HG02798 (cell line): ENCODE data around the gene ACBD4.

Source experiments
- ATAC-seq: cut with Tn5 transposase; IDR thresholded peaks from one replicate; pipeline ENCODE4 v1.9.1; 2021; ENCODE audit warnings: mild to moderate bottlenecking; ENCODE audit not compliant: unreplicated experiment, poor library complexity

ACBD4 gene

DNA sequence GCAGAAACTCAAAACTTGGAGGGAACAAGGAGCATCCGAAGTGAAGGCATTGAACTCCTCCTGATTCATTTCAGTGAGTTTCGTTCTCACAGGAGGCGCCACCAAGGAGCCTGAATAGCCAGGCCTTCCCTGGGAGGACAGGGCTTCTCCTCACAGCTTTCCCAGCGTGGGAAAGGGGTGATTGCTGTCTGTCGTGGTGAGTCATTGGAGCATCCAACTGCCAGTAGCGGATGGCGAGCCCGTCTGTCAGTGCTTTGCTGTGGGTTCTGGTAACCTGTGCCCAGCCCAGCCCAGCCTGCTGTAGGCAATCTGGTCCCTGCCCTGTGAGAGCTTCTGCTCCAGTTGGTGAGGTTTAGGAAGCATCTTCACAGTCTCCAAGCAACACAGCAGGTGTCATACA is 31.5 kb upstream of the ACBD4 start:
- no peak for ATAC-seq

DNA sequence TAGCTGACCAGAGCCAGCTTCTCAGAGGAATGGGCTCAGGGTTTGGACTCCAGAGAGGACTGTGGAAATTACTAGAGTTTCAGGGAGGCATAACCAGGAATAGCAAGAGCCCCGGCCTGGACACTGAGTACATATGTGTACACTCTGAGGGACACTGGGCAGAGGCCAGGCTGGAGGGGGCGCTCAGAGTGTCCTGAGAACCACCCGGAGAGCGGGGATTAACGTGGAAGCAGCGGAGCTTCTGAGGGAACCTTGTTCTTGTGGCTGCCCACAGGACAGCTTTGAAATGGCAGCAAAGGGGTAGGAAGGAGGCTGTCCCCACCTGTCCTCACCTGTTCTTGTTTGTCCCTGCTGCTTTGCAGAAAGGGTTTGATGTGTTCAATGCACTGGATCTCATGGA is 31.0 kb upstream of the ACBD4 start:
- no peak for ATAC-seq

DNA sequence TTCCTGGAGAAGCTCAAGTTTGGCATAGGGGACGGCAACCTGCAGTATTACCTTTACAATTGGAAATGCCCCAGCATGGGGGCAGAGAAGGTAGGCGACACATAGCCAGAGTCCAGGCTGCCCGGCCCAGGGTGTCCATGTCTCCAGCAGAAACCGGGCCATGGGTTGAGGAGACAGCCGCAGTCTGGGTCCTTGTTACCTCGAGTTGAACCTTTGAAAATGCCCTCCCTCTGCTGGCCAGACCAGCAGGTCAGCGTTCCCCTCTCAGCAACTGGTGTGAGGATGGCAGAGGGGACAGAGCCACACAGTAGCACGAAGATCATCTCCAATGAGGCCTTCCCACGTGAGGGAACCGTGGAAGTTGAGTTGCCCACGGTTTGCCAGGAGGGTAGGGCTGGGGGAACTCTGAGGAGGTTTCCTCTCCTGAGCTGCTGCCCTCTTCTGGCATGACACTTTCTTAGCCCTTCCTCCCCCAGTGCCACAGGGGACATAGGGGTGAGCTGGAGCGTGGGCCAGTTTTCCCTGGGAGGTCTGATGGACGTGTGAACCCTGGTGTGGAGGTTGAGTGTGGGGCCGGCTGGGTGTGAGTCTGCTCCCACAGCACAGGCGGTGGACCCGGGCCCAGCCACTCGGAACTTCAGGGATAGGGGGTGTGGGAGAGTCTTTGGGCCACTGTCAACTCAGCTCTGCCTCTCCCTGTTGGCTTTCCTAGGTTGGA is 30.4 kb upstream of the ACBD4 start:
- no peak for ATAC-seq

DNA sequence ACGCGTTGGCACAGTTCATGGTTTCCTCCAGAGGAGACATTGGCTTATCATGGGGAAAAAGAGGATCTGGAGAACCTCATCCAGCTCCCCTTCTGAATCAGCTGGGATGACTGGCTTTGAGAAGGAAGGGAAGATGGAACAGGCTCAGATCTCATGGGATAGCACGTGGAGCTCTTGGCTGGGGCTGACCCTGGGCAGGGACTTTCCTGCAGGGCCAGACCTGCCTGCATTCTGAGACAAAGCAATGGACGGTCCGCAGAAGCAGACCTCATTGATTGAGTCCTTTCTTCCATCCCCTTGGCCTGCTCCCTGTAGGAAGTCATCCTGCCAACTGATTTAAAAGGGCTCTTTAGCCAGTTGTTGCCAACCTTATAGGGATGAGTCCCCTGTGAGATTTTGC is 29.4 kb upstream of the ACBD4 start:
- ATAC-seq = no peak

DNA sequence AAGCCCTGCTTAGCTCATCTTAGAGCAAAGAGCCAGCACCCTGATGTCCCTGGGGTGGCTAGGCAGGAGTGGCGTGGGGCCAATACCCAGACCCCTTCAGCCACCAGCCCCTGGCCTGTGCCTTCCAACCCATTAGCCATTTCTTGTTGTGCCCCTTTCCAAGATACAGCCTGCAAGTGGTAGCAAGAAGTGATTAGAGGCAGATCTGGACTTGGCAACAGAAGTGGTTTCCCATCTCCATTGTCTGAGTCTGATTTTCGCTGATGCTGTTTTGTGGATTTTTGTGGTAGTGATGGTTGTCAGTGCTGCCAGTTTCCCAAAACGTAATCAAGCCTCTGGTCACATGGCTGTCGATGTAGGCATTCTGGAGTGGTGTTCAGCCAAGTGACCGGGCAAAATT is 28.9 kb upstream of the ACBD4 start:
- ATAC-seq = no peak

DNA sequence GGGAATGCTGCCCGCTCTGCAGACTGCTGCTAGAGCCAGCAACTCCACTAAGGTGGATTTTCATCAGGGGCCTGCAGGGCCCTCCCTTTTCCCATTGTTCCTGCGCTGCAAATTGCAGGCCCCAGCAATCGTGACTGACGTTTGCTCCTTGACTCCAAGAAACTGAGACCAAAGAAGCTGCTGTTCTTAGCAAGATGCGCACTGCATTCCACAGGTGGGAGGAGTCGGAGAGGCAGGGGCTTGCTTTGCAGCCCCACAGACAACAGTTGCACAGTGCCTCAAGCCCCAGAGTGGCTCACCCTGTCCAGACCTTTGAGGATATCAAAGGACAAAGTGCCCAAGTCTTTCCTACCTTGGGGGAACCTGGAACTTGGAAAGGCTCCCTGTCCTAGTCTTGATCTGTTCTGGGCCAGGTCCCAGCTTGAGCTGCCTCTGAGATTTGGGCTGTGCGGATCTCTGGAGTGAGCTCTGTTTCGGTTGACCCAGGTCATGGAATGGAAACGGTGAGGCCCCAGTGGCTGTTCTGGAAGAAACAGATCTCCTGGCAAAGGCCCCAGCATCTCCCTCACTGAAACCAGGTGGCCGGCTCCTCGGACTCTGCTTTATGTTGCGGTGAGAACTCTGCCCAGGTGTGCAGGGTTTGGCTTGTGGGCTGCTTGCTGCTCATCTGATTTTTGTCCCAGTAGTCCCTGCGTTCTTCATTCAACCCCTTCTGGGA is 28.0 kb upstream of the ACBD4 start:
- no peak for ATAC-seq

DNA sequence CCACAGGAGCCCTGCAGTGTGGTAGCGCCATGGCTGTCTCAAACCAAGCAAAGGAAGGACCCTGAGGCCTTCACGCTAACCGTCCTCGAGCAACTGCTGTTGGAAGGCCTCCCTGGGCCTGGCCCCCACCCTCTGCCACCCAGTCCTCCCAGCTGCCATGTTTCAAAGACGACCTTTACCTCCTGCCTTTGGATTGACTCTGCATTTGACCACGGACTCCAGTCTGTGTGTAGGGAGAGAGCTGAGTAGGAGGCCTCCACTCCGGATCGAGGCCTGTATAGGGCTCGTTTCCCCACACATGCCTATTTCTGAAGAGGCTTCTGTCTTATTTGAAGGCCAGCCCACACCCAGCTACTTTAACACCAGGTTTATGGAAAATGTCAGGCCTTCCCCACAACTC is 27.4 kb upstream of the ACBD4 start:
- ATAC-seq = no peak

DNA sequence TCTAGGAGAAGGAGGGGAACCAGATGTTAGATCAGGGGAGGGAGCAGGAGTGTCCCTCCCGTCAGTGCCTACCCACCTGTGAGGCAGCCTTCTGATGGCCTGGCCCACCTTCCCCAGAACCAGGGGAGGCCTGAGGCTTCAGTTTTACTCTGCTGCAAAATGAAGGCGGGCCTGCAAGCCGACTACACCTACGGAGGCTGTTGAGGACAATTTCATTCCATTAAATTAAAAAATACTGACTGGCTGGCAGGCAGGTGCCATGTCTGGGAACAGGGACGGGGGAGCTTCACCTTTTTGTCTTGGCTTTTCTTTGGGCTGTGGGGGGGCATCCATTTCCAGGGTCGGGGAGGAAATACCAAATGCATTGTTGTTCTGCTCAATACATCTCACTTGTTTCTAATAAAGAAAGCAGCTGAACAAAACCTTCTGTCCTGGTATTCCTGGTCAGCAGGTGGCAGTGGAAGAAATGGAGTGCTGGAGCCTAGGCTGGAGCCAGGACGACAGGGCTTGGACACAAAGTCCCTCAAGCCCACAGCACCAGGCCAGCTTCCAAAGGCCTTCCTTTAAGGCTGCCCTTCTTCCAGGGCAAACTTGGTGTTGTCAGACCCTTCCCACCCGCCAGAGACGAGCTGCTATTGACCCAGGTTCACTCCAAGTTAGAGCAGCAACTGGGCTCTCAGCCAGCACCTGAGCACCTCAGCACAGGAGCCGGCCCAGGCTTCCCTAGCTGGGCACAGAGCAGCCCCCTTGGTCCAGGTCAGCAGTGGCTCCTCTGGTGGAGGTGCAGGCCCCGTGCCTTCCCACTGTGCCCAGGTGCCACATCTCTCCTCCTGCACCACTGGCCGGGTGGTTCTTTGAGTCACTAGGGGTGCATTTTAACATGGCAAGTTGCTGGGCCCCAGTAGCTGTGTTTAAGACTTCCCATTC is 26.6 kb upstream of the ACBD4 start:
- ATAC-seq = no peak

DNA sequence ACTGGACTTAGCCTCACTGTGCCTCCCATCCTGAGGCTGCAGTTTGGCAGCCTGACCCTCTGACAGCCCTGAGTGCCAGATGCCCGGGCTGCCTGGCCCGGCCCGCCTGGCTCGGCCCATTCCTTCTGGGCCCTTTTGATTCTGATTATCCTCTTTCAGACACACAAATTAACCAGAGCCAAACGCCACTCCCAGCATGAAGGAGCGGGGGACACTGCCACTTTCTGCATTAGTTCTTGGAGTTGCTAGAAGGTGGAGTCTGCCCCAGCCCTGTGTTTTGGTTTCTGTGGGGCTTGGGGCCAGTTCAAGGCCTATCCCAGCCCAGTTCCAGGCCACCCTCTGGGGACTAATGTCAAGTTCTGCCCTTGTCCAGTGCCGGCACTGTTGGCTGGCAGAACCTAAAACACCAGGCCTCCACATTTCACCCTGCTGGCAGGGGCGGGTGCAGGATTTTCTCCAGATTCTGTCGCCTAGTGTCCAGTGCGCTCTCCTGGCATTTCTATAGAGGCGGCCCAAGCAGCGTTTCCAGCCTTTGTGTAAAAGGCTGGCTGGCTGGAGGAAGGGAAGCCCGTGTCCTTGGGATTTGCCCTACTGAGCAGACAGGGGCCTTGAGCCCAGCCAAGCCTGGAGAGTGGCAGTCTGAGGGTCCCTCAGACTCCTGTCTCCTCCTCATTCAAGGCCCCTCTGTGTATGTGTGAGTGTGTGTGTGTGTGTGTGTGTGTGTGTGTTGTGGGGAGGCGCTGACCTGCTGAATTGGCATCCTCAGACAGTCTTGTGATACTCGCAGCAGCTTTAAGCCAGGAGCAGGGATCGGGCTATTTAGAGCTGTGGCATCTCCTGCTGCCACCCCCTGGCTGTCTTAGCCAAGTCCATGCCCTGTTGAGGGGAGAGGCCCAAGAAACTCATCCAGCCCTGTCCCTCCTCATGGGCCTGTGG is 24.5 kb upstream of the ACBD4 start:
- ATAC-seq = no peak

DNA sequence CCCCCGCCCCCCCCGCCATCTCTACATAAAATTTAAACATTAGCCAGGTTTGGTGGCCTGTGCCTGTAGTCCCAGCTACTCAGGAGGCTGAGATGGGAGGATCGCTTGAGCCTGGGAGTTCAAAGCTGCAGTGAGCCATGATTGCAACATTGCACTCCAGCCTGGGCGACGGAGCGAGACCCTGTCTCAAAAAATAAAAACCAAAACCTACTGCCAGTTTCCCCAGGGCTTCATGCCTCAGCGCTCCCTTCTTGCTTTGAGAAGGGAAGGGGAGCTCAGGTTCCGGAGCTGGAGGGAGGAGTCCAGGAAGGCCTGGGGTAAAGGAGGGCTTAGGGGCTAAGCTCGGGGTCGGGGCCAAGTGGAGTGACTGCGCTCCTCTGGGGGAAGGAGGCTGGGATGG is 23.6 kb upstream of the ACBD4 start:
- ATAC-seq = no peak

DNA sequence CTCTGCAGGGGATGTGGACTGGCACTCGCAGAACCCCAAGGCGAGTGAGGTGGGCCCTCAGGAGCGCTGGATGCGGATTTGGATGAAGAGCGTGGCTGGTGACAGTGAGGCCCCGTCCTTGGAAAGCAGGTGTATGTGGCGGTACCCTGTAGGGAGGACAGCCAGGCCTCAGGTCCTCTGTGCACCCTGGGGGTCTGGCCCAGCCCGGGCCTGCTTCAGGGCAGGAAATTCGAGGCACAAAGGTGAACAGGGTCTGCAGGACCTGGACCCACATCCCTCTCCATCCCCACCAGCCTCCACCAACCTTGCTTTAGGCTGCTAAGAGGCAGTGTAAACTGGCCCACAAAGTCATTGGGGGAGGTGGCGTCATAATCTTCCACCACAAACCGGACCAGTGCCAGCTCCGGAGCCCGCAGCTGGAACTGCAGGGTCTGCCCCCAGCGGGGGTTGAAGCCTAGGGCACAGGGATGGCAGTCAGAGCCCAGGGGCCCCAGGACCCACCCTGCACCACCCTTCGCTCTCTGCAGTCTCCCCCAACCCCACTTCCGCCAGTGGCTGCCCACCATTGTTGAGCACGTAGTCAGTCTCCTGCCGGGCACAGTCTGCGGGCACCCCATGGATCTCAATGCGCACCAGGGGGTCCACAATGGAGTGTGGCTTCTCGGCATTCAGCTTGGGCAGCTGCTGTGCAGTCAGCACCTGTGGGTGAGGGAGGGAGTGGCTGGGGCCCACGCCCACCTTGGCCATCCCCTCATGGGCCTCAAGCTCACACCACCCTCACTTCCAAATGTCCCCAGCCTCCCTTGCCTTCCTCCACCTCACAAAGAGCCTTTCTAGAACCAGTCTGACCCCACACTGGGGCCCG is 22.7 kb upstream of the ACBD4 start:
- ATAC-seq = no peak

DNA sequence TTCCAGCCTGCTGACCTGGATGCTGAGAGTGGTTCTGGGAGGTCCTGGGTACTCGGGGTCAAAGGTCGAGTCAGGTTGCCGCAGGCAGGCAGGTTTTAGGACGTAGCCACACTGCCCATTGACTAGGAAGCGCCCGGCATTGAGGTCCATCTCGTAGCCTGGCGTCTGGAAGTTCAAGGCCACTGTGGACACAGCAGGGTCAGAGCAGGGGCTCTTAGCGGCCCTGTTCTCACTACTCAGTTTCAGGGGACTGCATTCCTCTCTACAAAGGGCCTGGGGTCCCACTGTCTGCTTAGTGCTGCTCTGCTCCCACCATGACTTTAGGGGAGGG is 22.1 kb upstream of the ACBD4 start:
- no peak for ATAC-seq

DNA sequence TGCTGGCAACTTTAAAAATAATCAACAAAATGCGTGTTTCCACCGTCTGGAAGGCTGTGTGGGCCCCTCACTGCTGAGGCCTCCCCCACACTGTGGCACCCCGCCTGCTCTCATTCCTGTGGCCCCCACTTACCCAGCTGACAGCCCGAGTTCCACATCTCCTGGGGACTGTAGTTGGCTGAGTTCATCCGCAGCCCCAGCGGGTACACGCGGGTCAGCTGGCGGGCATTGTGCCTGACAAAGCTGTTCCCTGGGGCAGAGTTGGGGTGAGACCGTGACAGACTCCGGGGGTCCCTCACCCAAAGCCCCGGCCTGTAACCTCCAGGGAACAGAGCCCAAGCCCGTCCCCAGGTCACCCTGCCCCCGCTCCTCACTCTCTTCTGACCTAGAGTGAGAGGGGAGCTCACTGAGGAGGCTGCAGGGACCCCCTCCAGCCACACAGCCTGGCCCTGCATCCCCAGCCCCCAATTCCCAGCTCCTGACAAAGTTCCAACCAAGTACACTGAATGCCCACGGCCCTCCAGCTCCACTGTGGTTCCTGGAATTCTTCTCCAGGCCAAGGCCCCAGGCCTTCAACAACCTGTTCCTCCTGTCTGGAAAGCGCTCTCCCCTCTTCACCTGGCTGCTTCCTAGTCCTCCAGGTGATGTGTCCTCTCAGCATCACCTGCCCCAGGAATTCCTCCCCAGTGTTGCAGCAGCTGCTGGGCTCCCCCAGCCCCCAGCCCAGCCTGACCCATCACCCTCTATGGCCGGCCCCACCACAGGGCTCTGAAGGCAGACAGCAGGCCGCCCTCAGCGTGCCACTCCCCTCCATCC is 21.2 kb upstream of the ACBD4 start:
- no peak for ATAC-seq

DNA sequence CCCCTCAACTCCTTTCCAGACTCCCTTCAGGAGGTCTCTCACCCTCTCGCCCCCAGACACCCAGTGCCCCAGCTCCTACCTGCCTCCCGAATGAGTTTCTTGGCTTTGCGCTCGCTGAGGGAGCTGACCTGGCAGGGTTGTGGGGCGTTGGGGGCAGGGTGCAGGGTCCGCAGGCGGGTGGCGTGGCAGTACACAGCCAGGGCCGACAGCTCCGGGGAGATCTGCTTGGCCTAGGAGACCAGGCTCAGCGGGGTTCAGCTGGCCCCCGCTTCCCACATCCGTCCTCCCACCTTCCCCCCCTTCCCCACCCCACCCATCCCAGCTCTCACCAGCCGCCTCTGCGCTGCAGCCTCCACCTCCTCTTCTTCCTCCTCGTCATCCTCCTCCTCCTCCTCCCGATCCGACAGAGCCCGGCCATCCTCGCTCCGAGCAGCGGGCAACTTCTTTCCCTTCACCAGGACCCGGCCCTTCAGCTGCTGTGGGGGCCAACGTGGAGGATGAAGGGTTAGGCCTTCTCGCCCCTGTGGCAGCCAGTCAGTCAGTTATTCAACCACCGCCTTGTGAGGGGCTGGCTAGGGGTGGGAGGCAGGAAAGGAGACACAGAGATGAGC is 20.4 kb upstream of the ACBD4 start:
- ATAC-seq = no peak

DNA sequence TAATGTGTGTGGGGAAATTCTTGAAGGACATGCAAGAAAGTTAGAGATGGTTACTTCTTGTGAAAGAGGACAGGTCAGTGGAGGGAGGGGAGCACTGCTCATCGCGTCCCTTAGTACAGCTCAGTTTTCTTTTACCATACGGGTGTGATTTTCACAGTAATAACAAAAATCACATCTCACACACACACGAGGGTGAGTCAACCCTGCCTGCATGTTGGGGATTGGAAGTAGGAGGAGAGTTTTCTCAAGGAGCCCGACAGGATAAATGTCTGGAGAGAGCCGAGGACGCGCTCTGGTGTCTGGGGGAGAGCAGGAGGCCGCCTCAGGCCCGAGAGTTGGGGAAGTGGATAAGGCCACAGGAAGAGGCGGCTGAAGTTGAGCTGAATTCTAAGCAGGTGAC is 19.6 kb upstream of the ACBD4 start:
- ATAC-seq = no peak

DNA sequence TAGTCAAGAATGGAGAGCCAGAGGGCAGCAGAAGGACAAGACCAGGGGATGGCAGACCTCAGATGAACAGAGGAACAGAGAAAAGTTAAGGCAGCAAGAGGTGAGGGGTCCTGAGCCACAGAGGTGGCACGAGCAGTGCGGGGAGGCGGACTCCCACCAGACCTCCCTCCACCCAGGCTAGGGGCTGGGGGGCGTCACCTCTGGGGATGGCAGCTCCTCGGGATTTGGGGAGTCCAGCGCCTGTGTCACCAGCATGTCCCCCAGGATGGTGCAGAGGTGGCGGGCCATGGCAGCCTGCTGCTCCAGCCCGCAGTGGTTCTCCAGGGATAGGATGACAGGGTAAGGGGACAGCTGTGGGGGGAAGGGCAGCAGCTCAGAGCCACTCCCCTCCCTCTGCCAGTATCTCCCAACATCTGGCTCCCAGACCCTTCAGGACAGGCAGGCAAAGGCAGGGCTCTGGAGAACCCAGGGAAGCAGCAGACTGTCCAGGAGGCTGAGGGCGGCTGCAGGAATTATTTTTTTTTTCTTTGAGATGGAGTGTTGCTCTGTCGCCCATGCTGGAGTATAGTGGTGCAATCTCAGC is 19.0 kb upstream of the ACBD4 start:
- no peak for ATAC-seq

DNA sequence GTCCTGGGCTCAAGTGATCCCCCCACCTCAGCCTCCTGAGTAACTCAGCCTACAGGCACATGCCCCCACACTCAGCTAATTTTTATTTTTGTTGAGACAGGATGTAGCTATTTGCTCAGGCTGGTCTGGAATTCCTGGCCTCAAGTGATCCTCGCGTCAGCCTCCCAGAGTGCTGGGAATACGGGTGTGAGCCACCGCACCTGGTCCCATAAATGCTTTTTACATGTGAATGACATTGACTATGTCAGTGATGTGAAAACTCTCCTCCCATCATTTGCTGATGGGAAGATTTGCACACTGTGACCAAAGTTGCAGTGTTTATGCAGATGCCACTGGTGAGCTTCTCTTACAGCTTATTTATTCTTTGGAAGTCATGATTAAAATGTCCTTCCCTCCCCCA is 18.2 kb upstream of the ACBD4 start:
- no peak for ATAC-seq
